Ascending aorta (tissue), 2 donors: Measurements from ENCODE around the gene FLRT3. TPM values are rescaled to one million over a fixed set of nuclear protein-coding genes. Genes with fewer than 3 reads are reported as not detected.

Experiments
- DNase-seq, 2 donors: peaks; one replicate each; pipeline ENCODE4 v3.0.0-alpha.2; 2019; ENCODE audit warnings: low spot score in 2 of 2
- H3K27ac ChIP-seq, 2 donors: fragments of 200-600 bp; sonication (generic); one replicate each; pipeline ENCODE4 v1.5.1; 2016 to 2017; ENCODE audit warnings: mild to moderate bottlenecking in 1 of 2
- H3K27me3 ChIP-seq: fragments of 200-600 bp; sonication (generic); one replicate; pipeline ENCODE4 v1.5.1; 2017
- H3K36me3 ChIP-seq, 2 donors: fragments of 200-600 bp; sonication (generic); one replicate each; pipeline ENCODE4 v1.5.1; 2016
- H3K4me1 ChIP-seq, 2 donors: fragments of 200-600 bp; sonication (generic); one replicate each; pipeline ENCODE4 v1.5.1; 2016 to 2017; ENCODE audit warnings: mild to moderate bottlenecking in 1 of 2
- H3K4me3 ChIP-seq, 2 donors: fragments of 200-600 bp; sonication (generic); one replicate each; pipeline ENCODE4 v1.5.1; 2016 to 2017; ENCODE audit warnings: mild to moderate bottlenecking in 1 of 2
- H3K9me3 ChIP-seq, 2 donors: fragments of 200-600 bp; sonication (generic); one replicate each; pipeline ENCODE4 v1.5.1; 2016
- intact Hi-C: fragments of 100-400 bp; cut with DNase I; formaldehyde crosslinking; loops from one replicate; pipeline ENCODE4 v1.15.1; 2023
- total RNA-seq: library from RNA; depleted of rRNA; stranded (reverse); fragments of >200 nt; gene quantifications from one replicate; pipeline ENCODE4 v1.1.0, GENCODE V29; 2016
- TF ChIP-seq, protein P1 (sequence below), 3 experiments: fragments of 200-600 bp in 2 of 3; fragments of 450-650 bp in 1 of 3; sonication (generic) in 2 of 3; IDR thresholded peaks; one replicate each; pipeline ENCODE4 v1.5.1; 2016 to 2019; ENCODE audit warnings: antibody characterized with exemption in 3 of 3, mild to moderate bottlenecking in 1 of 3, moderate library complexity in 1 of 3

The FLRT3 gene
- total RNA-seq, 1 donor from 2014 or later: not detected

DNA sequence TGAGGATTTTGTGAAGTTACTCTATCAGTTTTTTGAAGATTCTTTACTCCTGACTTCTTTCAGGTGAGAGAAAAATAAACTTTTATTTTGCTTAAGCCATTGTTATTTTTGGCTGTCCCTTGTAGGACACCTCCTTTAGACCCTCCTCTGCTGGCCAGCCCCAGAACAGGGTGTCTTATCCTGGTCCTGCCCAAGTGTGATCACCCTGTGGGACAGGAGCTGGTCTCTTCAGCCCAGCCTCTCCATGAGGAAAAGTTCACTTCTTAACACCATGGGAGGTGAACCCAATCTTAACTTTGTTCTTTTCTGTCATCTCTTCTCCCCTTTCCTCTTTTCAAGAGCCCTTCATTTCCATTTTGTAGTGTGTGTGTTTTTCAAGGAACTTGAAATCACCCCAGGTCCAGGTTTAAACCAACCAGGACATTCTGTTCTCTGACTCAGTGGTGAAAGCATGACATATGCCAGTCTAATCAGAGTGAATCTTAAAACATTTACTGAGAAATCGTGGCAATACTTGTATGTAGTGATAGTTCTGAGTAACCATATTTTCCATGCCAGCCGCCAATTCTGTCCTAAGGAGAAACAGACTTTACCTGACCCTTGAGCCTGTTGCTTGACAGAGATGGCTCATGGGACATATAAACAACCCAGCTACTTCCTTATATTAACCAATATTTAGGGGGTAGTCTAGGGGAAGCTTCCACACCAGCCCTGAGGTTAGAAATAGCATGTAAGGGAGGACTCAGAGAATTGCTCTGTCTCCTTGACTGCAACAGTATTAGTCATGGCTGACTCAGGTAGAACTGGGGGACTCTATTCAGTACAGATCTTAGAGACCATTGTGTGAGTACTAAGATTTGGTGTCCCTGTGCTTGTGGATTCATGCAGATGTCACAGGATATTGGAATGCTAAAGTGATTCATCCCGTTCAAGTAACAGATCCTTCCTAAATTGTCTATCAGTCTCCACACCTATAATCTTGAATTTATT, 48.8 kb downstream of the FLRT3 start:
- Histone ChIP-seq H3K4me3 (no peak overlapping the region), H3K9me3 (no peaks in the 10 kb centered on the region), H3K36me3 (no peaks in the 10 kb centered on the region), H3K4me1 (no peaks in the 10 kb centered on the region), H3K27me3 (no peaks in the 10 kb centered on the region), H3K27ac (no peak overlapping the region)
- no peak for DNase-seq
- intact Hi-C loops: no loop called here
- TF ChIP-seq, protein P1, sequence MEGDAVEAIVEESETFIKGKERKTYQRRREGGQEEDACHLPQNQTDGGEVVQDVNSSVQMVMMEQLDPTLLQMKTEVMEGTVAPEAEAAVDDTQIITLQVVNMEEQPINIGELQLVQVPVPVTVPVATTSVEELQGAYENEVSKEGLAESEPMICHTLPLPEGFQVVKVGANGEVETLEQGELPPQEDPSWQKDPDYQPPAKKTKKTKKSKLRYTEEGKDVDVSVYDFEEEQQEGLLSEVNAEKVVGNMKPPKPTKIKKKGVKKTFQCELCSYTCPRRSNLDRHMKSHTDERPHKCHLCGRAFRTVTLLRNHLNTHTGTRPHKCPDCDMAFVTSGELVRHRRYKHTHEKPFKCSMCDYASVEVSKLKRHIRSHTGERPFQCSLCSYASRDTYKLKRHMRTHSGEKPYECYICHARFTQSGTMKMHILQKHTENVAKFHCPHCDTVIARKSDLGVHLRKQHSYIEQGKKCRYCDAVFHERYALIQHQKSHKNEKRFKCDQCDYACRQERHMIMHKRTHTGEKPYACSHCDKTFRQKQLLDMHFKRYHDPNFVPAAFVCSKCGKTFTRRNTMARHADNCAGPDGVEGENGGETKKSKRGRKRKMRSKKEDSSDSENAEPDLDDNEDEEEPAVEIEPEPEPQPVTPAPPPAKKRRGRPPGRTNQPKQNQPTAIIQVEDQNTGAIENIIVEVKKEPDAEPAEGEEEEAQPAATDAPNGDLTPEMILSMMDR (IDR thresholded peaks at IDR 0.05): no peak

DNA sequence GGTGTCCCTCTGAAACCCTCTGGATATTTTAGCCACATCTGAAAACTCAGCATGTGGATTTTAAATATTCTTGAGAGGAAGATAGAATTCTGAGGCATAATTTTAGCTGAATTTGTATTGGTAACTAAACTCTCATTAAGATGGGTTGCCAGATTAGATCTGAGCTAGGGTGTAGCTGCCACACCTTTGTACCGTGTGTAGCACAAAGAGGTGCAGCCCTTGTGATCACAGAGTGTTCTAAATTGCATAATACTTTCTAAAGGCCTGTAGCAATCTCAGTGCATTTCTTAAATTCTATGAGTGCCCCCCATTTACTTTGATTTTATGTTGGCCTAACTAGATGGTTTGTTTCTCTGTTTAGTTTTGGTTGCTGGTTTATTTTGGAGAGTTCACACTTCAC, 53.0 kb downstream of the FLRT3 start:
- Histone ChIP-seq H3K4me3 (no peak overlapping the region), H3K27ac (no peak overlapping the region), H3K36me3 (no peaks in the 10 kb centered on the region), H3K27me3 (no peaks in the 10 kb centered on the region), H3K9me3 (no peaks in the 10 kb centered on the region), H3K4me1 (no peaks in the 10 kb centered on the region)
- intact Hi-C loops: no loop called here
- DNase-seq: no peak
- TF ChIP-seq, protein P1 (IDR thresholded peaks at IDR 0.05): no peak

DNA sequence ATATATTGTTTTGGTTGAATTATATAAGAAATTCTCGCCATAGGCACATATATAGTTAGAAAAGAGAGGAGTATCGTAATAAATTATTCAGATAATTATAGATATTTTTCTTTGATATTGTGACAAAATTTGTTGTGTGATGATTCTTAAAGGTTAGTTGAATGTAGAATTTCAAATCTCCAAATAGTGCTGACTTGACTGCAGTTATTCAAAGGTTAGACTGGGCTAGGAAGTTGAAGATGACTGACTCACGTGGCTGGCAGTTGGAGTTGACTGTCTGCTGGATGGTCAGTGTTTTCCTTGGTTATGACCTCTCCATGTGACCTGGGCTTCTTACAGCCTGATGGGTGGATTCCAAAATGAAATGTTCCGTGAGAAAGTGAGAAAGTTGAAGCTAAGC, 55.3 kb downstream of the FLRT3 start:
- no peak for DNase-seq
- Histone ChIP-seq H3K4me1 (no peaks in the 10 kb centered on the region), H3K9me3 (no peaks in the 10 kb centered on the region), H3K27ac (no peak overlapping the region), H3K36me3 (no peaks in the 10 kb centered on the region), H3K4me3 (no peak overlapping the region), H3K27me3 (no peaks in the 10 kb centered on the region)
- intact Hi-C loops: no loop called here
- TF ChIP-seq, protein P1 (IDR thresholded peaks at IDR 0.05): no peak
